DOHH2 (cell line): ENCODE measurements around the gene TTC28.

ENCODE experiments used
- EZH2phosphoT487 ChIP-seq: fragments of 200-600 bp; sonication (generic); IDR thresholded peaks from 2 replicates; pipeline ENCODE4 v1.6.1; 2017; ENCODE audit warnings: borderline replicate concordance, mild to moderate bottlenecking, antibody characterized with exemption, low read length, moderate library complexity, mixed read lengths
- TF ChIP-seq, protein P1 (sequence below): fragments of 200-600 bp; sonication (generic); IDR thresholded peaks from one replicate; pipeline ENCODE4 v1.5.1; 2014; ENCODE audit warnings: antibody characterized with exemption, mild to moderate bottlenecking, low read depth, low read length; ENCODE audit not compliant: poor library complexity, severe bottlenecking

DNA sequence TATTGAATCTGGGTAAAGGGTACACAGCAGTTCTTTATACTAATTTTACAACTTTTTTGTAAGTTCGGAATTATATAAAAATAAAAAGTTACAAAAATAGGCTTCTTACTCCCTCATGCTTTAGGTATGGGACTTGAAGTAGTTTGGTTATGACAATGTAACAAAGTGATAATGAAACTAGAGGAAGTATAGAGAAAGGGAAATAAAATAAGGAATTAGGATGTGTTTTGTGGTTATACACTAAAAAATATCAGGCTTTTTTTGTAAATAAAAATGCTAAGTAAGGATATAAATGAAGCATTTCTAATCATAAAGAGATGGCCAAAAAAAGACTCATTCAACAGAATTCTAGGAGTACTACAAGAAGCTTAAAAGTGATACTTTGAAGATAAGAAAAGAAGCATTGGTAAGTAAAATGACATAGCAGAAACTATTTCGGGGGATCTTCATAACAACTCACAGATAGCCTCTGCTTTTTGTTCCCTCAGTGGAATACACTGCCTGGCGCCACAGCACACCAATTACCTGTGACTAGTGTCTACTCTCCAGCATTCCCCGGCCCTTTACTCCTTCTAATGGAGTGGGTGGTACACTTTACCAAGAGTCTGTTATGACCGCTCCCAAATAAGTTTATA is 437.9 kb downstream of the TTC28 start:
- TF ChIP-seq, protein P1, sequence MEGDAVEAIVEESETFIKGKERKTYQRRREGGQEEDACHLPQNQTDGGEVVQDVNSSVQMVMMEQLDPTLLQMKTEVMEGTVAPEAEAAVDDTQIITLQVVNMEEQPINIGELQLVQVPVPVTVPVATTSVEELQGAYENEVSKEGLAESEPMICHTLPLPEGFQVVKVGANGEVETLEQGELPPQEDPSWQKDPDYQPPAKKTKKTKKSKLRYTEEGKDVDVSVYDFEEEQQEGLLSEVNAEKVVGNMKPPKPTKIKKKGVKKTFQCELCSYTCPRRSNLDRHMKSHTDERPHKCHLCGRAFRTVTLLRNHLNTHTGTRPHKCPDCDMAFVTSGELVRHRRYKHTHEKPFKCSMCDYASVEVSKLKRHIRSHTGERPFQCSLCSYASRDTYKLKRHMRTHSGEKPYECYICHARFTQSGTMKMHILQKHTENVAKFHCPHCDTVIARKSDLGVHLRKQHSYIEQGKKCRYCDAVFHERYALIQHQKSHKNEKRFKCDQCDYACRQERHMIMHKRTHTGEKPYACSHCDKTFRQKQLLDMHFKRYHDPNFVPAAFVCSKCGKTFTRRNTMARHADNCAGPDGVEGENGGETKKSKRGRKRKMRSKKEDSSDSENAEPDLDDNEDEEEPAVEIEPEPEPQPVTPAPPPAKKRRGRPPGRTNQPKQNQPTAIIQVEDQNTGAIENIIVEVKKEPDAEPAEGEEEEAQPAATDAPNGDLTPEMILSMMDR = no peak
- TF ChIP-seq EZH2phosphoT487 = no peak
